NCI-H1092 treated with DMSO at 0.1 percent for 48 hours (cell line): Measurements from ENCODE around the gene CYBRD1.
A peak's percentile ranks its signal among the peaks of the same experiment; 100 is the strongest.

ENCODE experiments used
- DNase-seq: peaks from one replicate; lab custom pipeline; 2025; lab: John Stamatoyannopoulos, UW

Gene CYBRD1

DNA sequence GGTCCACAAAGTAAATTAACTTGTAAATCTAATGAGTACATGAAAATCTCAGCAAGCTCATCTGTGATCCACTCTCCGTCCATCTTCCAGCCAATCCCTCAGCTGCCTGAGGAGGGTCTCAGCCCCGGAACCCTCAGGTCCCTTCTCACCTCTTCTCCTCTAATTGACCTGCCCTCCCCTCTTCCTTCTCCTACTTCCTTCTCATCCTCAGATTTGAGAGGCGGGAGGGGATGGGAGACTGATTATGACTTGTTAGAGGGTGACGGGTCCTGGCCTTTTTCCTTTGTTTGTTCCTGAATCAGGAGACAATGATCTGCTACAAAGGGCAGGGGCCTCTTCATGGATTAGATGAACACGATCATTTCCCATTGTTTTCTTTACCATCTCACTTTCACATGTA, 80.1 kb downstream of the CYBRD1 start:
- peak; percentile 1 for DNase-seq
